LoVo (cell line): ENCODE data around the gene GFRA4.
A peak's percentile ranks its signal among the peaks of the same experiment; 100 is the strongest.

Source experiments
- DNase-seq: peaks from one replicate; pipeline ENCODE4 v3.0.0-alpha.2; 2016; ENCODE audit warnings: low spot score

The GFRA4 gene

DNA sequence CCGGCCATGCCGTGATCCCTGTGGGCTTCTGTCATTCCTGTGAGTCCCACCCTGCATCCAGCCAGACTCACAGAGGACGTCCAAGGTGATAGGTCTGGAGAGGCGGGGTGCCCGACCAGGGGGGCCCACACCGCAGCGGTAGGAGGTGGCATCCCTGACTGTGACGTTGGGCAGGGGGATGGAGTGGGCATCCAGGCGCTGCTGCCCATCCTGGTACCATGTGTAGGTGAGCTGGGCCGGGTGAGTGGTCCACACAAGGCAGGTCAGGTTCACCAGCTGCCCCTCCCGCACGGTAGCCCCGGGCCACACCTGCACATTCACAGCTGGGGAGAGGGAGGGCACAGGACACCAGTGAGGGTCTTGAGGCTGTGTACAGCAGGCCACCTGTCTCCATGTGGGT, 30.2 kb upstream of the GFRA4 start:
- no peak for DNase-seq

DNA sequence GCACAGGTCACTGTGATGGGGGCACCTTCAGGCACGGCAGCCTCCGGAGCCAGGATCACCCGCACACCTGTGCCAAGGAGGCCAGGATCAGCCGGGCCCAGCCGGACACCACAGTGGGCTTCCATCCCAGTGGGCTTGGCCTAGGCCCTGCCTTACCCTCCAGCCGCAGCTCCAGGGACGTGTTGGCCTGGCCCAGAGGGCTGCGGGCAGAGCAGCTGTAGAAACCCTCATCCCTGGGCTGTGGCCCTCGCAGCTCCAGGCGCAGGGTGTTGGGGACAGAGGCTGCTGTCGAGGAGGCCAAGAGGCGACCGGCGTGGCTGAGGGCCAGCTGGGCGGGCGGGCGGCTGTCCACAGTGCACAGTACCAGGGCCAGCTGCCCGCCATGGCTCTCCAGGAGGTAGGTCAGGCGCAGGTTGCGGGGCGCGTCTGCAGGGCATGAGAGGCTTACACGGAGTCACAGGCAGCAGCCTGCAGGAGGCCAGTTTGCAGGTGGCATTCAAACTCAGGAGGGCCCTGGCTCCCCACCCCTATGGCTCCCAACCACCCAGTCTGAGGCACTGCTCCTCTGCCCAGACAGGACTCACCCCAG, 29.6 kb upstream of the GFRA4 start:
- DNase-seq: no peak

DNA sequence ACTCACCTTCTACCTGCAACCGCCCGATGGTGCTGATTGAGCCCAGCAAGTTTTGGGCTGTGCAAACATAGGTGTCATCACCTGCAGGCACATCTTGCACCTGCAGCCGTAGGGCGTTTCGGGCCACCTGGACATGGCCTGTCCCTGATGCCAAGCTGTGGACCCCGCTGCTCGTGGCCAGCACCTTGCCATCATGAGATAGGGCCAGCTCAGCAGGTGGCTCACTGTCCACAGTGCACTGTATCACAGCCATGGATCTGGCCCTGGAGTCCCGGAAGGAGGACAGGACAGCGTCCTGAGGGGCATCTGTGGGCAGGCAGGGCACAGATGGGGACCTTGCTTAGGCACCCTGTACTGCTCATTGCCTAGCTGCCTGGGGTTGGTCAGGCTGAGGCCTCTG, 28.7 kb upstream of the GFRA4 start:
- no peak for DNase-seq

DNA sequence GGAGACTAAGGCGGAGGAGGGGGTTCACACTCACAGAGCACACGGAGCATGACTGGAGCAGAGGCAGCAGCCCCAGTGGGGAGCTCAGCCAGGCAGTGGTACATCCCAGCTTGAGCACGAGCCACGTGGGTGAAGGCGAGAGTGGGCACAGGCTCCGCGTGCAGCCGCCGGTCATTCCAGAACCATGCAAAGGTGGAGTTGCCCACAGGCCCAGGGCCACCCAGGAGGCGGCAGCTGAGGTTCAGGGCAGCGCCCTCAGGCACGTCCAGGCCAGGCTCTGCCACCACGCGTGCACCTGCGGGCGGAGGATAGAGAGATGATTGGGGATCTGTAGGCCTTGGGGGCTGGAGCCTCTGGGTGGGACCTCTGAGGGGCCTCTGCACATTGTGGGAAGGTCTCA, 28.1 kb upstream of the GFRA4 start:
- no peak for DNase-seq

DNA sequence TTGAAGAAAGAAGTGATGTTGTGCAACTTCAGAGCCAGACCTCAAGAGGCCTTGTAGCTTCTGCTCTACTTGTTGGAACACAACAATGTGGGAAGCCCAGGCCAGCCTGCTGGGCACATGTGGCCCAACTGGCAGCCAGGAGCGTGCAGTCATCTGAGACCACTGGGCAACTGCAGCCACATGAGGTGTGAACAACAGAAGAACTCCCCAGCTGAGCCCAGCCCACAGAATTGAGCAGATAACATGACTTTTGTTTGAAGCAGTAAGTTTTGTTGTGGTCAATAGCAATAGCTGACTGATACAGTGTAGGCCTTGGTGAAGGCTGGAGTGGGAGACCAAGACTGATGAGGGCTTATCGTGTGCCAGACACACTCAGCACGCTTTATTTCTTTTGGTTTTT, 27.2 kb upstream of the GFRA4 start:
- no peak for DNase-seq

DNA sequence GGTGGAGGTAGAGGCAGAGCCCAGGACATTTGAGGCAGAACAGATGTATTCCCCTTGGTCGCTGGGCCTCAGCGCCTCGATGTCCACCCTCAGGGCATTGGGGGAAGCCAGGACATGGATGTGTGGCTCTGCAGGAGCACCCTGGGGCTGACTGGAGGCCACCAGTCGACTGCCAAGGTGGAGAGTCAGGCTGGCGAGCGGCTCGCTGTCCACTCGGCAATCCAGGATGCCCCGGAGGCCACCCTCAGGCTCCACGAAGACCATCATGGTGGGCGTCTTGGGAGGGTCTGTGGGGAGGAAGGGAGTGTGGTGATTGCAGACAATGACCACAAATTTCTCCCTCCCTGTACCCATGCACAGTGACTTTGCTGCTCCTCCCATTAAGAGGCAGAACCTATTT, 26.8 kb upstream of the GFRA4 start:
- DNase-seq: no peak

DNA sequence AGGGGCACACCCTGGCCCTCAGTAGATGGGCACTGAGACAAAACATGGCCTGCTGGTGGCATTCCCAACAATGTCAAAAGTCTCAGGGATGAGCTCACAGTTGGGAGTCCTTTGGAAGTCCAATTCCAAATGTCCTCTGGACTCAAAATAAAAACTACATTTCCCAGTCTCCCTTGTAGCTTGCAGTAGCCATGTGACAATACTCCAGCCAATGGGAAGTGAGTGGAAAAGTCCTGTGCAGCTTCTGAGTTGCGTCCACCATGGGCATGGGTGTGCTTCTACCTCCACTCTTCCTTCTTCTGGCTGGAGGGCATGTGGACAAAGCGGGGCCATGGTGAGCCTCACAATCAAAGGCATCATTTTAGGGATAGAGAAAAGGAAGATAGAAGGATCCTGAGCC, 24.5 kb upstream of the GFRA4 start:
- DNase-seq: no peak

DNA sequence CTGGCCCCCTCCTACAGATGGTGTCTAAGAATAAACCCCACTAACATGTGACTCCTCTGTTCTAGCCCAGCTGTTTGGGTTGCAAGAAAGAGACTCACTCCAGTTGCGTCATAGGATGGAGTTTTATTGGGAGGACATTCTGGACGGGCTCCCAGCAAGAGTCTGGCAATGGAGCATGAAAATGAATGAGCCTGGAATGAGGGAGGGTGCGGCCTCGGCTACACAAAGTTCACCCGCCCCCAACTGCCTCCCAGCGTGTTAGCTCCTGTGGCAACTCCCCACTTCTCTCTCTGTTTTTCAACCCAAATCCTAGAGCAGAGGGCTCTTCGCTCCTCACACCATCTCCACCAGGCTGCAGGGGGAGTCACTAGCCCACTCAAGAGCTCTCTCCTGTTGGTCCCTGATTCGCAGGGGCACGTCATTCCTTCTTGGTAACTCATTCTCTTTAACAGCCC, 23.7 kb upstream of the GFRA4 start:
- peak; percentile 67 for DNase-seq

DNA sequence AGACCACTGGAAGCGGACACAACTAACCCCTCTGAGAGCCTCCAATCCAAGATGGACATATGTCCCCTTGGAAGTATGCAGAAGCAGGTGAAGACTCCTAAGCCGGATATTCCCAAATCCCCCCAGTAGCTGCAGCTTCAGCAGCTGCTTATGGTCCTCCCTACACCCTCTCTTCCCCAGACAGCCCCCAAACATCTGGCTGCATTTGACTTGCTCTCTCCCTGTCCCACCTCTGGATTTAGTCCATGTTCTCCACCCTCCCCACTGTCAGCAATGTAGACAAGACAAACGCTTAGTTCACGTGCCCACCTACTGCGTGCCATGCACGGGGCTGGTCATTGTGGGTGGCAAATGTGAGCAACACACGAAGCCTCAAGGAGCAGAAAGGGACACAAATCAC, 23.2 kb upstream of the GFRA4 start:
- DNase-seq: no peak

DNA sequence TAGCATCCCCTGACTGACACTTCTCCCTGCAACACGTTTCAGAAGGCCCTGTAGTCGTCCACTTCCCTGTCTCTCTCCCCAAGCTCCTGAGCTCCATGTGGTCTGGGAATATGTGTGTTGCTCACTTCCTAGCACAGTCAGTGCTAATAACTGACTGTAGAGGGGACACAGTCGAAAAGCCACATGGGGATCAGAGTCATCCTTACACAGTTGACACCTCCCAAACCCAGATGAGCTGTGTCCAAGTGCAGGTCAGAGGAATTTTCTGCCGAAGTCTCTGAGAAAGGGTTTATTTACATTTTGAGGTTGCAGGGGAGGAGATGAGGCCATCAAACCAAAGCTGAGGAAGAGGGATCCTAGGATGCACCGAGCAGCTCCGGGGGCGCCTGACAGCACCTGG, 22.1 kb upstream of the GFRA4 start:
- no peak for DNase-seq

DNA sequence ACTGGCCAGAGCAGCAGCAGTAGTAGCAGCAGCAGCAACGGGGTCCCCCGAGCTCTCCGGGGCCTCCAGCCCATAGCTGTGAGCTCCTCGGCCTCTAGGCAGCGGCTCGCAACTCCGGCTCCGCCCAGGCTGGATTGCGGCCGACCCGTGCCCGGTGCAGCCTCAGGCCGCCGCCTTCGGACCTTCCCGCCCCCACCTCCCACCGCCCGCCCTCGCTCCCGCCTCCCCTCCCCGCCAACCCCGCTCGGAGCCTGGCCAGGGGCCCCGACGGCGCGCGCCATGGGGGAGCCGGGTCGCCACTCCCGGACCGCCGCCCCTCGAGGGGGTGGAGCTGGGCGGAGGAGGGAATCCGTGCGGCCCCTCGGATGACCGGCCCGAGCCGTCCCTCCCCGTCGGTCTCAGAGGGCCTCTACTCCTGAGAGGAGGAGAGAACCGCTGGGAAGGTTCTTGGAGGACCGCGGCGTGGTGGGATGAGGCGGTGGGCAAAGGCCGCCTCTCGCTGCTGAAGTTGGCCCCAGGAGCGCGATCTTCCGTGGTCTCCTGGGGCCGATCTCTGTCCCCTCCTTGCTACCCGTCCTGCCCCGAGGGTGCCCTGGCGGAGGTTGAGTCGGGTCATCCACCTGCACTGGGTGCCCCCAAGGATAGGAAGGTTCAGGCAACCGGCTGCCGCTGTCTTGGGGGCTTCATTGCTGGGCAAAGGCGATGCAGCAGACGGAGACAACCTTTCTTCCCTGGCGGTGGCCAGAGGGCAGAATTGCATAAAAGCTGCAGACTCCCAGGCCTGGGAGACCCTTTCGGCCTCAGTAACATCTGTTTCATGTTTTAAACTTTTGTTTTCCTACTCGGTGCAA, 19.0 kb upstream of the GFRA4 start, which contains the start of gene ADAM33:
Gene ADAM33, minus strand, starts transcription at position 80 of the 851 bp plus-strand sequence. Its CDS starts 6 bp downstream, at position 74.
- DNase-seq: no peak

DNA sequence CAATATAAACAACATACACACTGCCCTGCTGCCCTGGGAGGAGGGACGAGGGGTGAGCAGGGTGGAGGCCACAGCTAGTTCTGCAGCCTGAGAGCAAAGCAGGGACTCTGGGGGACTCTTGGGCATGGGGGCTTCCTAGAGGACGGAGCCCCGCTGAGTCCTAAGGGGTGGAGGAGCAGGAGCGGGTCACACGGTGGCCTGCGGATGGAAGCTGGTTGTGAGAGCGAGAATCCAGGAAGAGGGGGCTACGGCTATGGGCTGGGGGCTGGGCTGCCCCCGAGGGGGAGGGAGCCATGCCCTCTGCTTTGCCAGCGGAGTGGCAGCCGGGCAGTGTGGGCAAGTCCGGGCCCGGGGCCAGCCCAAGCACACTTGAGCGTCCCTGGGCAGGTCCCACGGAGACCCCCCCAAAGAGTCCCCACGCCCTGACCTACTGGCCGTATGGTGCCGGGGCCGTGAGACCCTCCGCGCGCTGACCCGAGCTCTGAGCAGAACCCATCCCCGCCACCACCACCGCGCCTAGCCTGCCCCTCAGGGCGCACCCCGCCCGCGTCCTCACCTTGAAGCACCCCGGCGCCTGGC, 18.2 kb upstream of the GFRA4 start:
- no peak for DNase-seq

DNA sequence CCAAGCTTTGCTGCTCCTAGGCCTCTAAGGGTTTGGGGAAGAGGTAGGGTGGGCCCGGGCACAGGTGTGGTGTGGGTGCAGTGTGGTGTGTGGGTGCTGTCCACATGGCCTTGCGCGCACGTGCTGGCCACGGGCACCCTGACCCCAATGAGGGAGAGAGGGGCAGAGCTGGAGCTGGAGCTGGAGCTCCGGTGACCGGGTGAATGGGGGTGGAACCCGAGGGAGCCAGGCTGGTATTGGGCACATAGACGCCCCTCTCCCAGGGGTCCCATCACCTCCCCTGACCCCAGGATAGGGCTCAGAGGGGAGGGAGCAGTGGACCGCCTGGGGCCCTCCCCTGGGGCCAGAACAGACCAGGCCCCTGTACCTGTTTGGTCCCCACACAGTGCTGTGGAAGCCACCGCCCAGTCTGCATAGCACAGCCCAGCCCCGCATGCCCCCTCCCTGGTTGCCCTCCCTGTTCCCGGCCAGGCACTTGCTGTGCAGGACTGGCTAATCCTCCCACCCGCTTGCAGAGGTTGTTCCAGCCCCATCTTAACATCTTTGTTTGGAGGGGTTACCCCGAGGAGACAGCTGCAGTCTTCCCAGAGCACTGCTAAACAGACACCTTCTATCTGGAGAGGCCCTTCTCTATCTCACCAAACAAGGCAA, 17.6 kb upstream of the GFRA4 start:
- DNase-seq: no peak

DNA sequence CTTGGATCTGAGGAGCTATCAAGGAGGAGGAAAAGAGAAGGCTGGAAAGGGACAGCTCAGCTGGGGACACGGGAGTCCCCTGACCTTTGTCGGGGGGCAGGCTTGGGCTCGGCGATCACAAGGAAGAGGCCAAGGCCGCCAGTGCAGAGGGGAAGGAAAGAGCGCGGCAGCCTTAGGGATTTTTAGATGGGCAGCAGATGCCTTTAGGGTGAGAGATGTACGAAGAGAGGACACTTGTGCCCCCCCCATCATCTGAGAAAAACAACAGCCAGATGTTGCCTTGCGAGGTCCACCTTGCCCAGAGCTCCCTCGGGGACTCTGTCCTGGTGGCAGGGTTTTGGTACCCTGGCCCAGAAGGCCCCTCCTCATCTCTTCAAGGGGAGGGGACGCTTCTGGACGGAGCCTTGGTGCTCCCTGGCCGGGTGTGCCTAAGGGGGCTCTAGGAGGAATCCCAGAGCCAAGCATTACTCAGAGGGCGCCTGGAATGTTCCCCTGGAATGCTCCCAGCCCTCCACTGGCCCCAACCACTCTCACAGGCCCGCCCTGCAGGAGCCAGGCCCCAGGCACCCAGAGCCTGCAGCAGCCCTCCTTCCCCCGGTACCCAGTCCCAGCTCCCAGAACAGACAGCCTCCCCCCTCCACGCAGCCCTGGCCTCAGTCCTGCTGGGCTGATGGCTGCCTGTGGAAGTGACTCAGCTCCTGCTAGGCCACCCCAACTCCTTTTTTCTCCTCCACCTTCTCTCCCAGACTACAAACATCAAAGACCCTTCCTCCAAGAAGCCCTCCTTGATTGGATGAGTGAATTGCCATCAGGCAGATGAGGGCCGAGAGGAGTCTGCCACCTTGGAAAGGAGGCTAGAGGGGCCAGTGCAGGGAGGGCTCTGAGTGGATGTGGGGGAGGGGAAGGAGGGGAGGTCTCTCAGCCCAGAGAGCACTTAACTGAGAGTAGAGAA, 16.8 kb upstream of the GFRA4 start:
- no peak for DNase-seq

DNA sequence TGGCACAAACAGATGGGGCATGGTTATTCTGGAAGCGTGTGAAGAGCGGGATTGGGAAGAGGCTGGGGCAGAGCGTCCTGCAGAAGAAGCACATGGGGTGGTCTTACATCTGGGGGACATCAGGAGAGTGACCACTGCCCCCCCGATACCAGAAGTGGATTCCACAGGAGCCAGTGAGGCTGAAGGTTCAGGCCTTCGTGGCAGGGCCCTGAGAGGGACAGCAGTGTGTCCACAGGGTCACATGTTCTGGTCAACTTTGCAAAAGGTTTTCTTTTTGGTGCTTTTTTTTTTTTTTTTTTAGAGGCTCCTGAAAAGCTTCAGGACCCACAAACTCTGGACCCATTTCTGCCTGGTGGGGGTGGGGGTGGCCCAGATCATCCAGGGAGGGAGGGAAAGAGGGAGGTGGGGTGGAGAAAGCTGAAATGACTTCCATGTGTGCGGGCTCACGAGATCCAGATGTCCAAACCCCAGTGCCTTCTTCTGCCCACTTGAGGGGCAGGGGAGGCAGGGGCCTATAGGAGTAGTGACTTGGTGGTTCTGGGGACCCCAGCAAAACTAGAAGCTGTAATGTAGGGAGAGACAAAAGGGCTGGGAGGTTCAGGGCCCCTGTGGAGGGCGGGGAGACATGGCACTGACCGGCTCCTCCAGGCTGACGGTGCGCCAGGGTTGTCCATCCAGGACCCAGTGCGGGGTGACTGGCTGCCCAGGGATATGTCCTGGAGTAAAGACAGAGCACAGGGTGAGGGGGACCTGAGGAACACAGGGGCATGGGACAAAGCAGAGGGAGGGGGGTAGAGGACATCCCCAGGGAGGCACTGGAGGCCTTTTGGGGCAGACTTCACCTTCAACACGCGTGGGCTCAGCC, 15.9 kb upstream of the GFRA4 start:
- no peak for DNase-seq

DNA sequence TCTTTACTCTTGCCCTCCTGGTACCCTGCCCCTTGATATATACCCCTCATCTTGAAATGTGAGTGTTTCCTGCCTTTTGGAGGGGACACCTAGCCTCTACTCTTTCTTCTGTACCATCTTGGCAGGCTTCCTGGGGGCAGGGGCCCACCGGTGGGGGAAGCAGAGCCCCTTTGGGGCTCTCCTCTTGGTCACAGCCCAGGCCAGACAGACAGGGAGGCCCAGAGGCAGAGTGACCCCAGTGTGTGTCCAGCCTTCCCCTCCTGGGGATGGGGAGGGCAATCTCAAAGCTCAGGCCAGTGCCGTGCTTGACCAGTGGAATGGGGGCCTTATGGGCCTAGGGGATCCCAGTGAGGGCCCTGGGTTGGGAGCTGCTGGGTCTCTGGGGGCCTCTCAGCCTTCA, 15.0 kb upstream of the GFRA4 start:
- no peak for DNase-seq

DNA sequence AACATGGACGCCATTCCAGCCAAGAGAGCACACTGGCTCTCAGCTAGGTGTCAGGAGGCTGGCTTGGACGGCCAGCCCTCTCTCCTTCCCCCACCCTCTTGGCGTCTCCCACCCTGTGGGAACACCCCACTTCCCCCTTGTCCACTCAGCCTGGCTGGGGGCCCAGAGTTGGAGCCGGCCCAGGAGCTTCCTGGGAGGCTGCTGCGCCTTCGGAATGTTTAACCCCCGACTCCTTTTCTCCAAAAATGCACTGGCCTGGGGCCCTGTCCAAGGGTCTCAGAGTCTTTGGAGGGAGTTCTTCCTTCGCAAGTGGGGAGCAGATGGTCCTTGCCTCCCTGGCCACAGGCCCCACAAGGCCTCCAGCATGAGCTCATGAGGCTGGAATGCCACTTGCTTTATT, 14.5 kb upstream of the GFRA4 start:
- DNase-seq: no peak

DNA sequence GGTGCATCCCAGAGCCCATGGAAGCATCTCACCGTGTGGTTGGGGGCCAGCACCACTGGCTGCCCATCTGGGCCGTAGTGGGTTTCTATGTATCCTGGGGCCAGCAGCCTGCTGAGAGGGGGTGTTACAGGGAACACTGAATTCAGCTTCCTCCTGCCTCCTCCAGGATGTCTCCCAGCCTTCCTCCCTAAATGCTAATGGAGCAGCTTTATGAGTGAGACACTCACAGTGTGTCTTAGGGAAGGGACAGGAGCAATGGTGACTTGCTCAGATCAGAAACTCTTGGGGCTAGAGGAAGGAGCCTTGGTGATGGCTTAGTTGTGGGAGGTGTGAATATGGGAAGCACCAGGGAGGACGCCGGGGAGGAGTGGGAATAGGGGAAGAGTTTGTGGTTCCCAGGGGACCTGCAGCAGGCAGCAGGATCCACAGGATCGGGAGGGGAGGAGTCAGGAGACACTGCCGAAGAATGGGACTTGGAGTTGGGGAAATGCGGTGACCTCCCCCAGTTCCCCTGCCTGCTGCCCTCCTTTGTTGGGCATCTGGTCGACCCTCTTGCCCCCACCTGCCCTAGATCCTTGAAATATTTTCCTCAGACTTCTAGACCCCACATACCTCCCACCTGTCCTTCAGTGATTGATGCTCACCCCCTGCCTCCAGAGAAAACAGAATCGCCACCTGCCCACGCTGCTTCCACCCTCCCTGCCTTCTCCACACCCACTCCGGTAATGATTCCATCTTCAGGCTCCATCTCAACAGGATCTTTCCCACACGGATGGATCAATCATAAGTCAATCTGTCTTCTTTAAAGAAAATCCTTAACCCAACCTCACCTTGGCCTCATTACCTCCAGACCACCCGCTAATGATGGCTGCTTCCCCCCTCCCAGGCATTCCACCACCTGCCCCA, 12.0 kb upstream of the GFRA4 start:
- DNase-seq: no peak

DNA sequence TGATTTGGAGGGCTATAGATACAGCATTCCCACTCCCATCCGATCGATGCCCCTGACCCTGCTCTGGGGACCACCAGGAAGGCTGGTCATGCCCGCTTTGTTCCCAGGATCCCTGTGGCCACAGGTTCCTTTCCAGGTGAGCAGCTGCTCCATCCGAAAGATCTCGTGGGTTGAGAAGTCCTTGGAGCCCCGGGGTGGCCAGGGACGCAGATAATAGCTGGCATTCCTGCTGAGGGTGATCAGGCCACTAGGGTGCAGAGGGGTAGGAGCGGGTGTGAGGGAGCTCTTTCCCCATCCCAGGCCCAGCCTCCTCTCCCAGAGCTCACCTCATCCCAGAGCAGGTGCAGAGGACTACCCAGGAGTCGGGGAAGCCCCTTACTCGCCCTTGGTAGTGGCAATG, 11.2 kb upstream of the GFRA4 start:
- DNase-seq: no peak
